GM12891 (cell line): Measurements from ENCODE around the gene ERN1.

Source experiments
- DNase-seq: peaks from one replicate; pipeline ENCODE4 v3.0.0; 2011; ENCODE audit warnings: low spot score; ENCODE audit not compliant: insufficient read length
- FAIRE-seq: peaks from 2 replicates; lab custom pipeline; 2011; peaks lifted over from hg19 to GRCh38; lab: Jason Lieb, UNC
- PAX5 ChIP-seq: IDR thresholded peaks from 2 replicates; pipeline ENCODE4 v1.6.1; 2011; ENCODE audit warnings: low read length, moderate library complexity, mild to moderate bottlenecking; ENCODE audit not compliant: insufficient read depth, severe bottlenecking
- POLR2A ChIP-seq: IDR thresholded peaks from 2 replicates; pipeline ENCODE4 v1.6.1; 2011; ENCODE audit warnings: low read depth, low read length, control low read depth
- POLR2AphosphoS5 ChIP-seq: IDR thresholded peaks from 2 replicates; pipeline ENCODE4 v1.6.1; 2011; ENCODE audit warnings: low read depth, low read length, control low read depth
- POU2F2 ChIP-seq: IDR thresholded peaks from 2 replicates; pipeline ENCODE4 v1.6.1; 2011; ENCODE audit warnings: low read depth, mild to moderate bottlenecking, control low read depth, low read length, moderate library complexity
- SPI1 ChIP-seq: IDR thresholded peaks from 2 replicates; pipeline ENCODE4 v1.6.1; 2011; ENCODE audit warnings: low read depth, low read length, control low read depth
- TAF1 ChIP-seq: IDR thresholded peaks from 2 replicates; pipeline ENCODE4 v1.6.1; 2011; ENCODE audit warnings: low read depth, low read length, control low read depth

ERN1 gene

DNA sequence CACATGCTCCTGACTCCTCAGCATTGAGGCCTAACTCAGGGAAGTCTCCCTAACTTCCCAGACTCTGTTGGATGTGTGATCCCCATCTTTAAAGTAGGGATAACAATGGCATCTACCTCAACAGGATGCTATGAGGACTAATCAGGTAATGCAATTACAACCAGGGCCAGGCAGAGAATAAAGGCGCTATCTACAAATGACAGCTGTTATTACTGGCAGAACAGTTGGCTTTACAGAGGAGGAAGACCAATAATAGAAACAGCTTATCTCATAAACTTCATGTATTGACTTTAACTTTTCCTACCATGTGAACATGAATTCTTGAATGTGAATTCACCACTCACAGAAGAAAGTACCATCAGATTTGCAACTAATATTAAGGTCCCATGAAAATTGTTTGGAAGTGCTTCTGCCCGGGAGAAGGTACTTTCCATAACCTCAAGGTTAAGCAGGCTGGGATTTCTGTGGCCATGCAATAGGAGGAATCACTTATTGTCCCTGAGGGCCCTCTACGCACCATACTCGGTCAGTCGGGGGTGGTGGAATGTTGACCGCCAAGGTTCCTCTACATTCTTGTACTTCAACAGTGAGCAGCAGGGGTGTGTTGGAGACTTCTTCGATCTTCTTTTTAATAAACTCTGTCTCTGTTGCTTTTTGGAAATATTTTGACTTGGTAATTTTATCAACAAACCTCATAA, 22.6 kb upstream of the ERN1 start:
- no peak for TF ChIP-seq POLR2AphosphoS5
- no peak for TF ChIP-seq POLR2A
- no peak for TF ChIP-seq POU2F2
- no peak for TF ChIP-seq SPI1
- TF ChIP-seq PAX5, result no peak
- no peak for FAIRE-seq
- no peak for DNase-seq

GRCh38 chr17:64151016-64151368, 21.0 kb upstream of the ERN1 start:
- no peak for FAIRE-seq
- no peak for DNase-seq
- TF ChIP-seq SPI1 (no peak), POU2F2 (no peak)

GRCh38 chr17:64150237-64151015, 20.5 kb upstream of the ERN1 start:
- TF ChIP-seq TAF1, result no peak
- no peak for TF ChIP-seq SPI1
- no peak for TF ChIP-seq PAX5
- TF ChIP-seq POLR2A, result no peak
- no peak for TF ChIP-seq POU2F2
- TF ChIP-seq POLR2AphosphoS5, result no peak
- no peak for FAIRE-seq
- no peak for DNase-seq

DNA sequence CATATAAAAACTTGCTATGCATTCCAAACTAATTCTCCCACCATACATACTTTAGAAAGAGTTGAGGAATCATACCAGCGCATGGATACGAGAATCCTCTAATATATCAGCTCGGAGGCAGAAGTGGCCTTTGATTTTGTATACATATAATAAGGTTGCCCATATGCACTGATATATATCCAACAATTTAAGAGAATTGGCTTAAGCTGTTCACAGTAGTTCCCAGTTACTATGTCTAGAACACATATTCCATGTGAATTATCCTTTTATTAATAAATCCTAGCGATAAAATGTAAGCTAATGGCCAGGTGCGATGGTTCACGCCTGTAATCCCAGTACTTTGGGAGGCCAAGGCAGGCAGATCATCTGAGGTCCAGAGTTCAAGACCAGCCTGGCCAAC, 19.3 kb upstream of the ERN1 start:
- FAIRE-seq, result no peak
- TF ChIP-seq POU2F2, result no peak
- TF ChIP-seq SPI1, result no peak
- TF ChIP-seq TAF1, result no peak
- TF ChIP-seq POLR2AphosphoS5, result no peak
- no peak for TF ChIP-seq POLR2A
- no peak for TF ChIP-seq PAX5
- no peak for DNase-seq

DNA sequence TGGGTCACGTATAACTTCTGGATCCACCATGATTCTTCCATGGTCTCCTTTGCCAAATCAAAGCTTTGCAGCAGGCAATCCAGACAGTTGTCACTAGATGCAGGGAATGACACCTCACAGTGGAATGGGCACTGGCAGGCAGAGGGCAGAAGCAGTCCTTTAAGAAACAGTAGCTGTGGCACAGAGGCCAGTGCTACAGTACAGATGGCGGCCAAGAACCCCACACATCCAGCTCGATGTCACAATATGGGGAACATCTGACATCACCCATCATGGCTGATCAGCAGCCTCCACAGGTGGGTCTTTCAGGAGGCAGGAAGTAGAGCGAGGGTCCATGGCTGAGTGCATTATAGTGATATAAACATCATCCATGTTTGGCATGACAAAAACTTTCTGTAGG, 18.8 kb upstream of the ERN1 start:
- FAIRE-seq (no peak), DNase-seq (no peak)
- TF ChIP-seq POLR2A, result no peak

- FAIRE-seq (no peak), DNase-seq (no peak)
- TF ChIP-seq POLR2AphosphoS5 (peak; percentile 30; the same call in 1 of the 2 replicates), PAX5 (no peak)
Measured at GRCh38 chr17:64148017-64148631, 18.2 kb upstream of the ERN1 start.

DNA sequence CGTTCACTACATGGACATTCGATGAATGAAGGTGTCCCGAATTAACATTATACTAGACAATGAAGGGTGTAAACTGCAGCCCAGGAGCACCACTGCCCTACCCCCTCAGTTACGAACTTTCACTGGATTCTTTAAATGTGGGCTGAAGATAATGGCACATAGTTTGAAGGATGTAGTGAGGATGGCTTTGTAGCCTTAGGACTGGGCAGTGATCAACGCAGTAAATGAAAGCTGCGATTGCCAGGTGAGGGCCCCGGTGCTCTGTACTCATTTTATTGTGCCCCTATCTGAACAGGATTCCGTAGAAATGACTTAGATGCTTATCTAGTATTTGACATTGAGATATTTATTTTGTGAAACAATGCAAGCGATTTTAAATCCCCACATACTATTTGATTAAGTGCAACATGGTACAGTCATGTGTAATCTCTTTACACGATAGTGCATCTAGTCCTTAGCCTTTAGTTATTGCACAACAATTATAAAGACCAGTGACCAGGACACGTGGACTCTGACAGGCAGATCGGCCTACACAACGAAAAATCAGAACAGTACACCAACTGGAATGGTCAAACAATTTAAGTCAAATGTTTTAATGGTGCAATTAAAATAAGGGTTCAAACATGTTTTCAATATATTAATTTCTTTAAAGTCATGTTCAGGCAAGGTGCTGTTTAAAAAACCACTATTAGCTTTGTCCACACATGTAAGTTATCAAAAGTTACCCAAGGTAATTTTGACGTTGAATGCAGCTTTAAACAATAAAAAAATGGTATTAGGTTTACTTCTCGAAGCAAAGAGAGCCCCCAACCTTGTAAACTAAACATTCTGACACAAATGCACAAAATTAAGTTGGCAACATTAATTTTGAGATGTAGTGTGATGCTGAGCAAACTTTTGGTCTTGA, 17.4 kb upstream of the ERN1 start:
- TF ChIP-seq POLR2AphosphoS5, result peak; percentile 63; the same call in 1 of the 2 replicates
- TF ChIP-seq POU2F2, result peak; percentile 32; the same call in 1 of the 2 replicates
- no peak for TF ChIP-seq PAX5
- TF ChIP-seq POLR2A, result peak; percentile 54
- no peak for TF ChIP-seq TAF1
- no peak for TF ChIP-seq SPI1
- DNase-seq, result no peak
- no peak for FAIRE-seq

DNA sequence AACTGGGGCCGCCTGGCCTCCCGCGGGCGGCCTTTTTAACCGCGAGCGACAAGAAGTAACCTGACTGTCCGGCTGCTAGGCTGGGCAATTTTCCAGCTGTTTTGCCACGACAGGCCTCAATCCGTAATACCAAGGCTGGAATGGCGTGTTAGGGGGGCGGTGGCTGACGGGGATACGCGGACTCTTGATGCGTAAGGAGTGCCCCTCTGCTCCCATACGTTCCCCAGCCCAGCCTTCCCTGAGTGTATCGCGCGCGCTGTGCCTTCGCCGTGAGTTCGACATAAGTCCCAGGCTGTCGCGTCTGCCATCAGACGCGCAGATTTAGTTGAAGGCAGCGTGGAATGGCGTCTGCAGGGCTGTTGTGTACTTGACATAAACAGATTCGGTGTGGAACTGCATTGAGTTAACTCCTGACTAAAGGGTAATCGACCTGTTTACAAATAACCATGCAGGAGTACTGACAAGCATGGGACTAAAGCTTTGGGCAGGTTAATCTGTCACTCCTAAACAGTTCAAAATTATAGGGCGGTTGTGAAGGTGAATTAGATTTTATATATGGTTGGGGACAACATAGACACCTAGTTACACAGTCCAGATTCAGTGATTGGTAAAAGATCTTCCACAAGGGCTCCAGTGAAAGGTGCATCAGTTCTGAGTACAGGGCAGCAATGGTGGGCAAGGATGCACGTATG, 16.6 kb upstream of the ERN1 start:
- FAIRE-seq, result peak; percentile 47
- DNase-seq, result no peak
- TF ChIP-seq POU2F2 (peak; percentile 27; the same call in 1 of the 2 replicates), SPI1 (no peak), TAF1 (no peak), POLR2A (peak; percentile 91; the same call in 1 of the 2 replicates), POLR2AphosphoS5 (peak; percentile 90)

GRCh38 chr17:64145751-64146417, 15.9 kb upstream of the ERN1 start:
- DNase-seq (peak; percentile 85), FAIRE-seq (peak; percentile 94)
- TF ChIP-seq POU2F2 (peak; percentile 96), TAF1 (peak; percentile 93), POLR2AphosphoS5 (peak; percentile 99), PAX5 (peak; percentile 41), POLR2A (peak; percentile 99), SPI1 (no peak)

DNA sequence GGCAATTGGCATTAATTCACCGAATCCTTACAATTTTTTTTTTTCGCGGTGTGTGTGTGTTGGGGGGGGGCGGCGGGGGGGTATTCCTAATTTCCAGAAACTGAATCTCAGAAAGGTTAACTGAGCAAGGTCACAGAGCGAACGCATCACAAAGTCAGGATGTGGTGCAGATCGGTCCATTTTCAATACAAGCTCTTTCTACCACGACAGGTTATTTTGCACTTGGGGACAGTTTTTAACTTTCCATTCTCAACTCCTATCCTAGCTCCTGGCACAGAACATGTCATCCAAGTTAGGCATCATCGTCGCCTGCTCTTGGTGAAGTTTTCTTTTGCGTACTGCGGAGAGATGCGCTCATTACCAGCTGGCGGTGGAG, 15.4 kb upstream of the ERN1 start:
- peak; percentile 92; the same call in 1 of the 2 replicates for TF ChIP-seq TAF1
- no peak for TF ChIP-seq SPI1
- no peak for FAIRE-seq
- DNase-seq, result no peak
